Parathyroid adenoma (tissue), 2 donors: ENCODE results near the gene ADO.

Experiments
- H2AFZ ChIP-seq: fragments of 300-600 bp; sonication (generic); one replicate; pipeline ENCODE4 v1.7.0; 2017; ENCODE audit warnings: antibody characterized with exemption, mild to moderate bottlenecking
- H3K27ac ChIP-seq: fragments of 300-600 bp; sonication (generic); one replicate; pipeline ENCODE4 v1.7.0; 2017
- H3K27me3 ChIP-seq: fragments of 300-600 bp; sonication (generic); one replicate; pipeline ENCODE4 v1.7.0; 2017; ENCODE audit warnings: low read length; ENCODE audit not compliant: control insufficient read depth, insufficient read depth
- H3K36me3 ChIP-seq: fragments of 300-600 bp; sonication (generic); one replicate; pipeline ENCODE4 v1.7.0; 2017; ENCODE audit warnings: low read length; ENCODE audit not compliant: control insufficient read depth, insufficient read depth
- H3K4me1 ChIP-seq: fragments of 300-600 bp; sonication (generic); one replicate; pipeline ENCODE4 v1.7.0; 2017; ENCODE audit warnings: control low read depth
- H3K4me2 ChIP-seq: fragments of 300-600 bp; sonication (generic); one replicate; pipeline ENCODE4 v1.7.0; 2017; ENCODE audit warnings: low read length
- H3K4me3 ChIP-seq: fragments of 300-600 bp; sonication (generic); one replicate; pipeline ENCODE4 v1.7.0; 2017; ENCODE audit warnings: low read depth, low read length
- H3K79me2 ChIP-seq: fragments of 300-600 bp; sonication (generic); one replicate; pipeline ENCODE4 v1.7.0; 2017; ENCODE audit warnings: control low read depth
- H3K9ac ChIP-seq: fragments of 300-600 bp; sonication (generic); one replicate; pipeline ENCODE4 v1.7.0; 2017; ENCODE audit warnings: mild to moderate bottlenecking
- H3K9me3 ChIP-seq: fragments of 300-600 bp; sonication (generic); one replicate; pipeline ENCODE4 v1.7.0; 2017; ENCODE audit warnings: low read length; ENCODE audit not compliant: control insufficient read depth
- CTCF ChIP-seq: fragments of 300-600 bp; sonication (generic); IDR thresholded peaks from one replicate; pipeline ENCODE4 v1.7.0; 2017; ENCODE audit warnings: antibody characterized with exemption, mild to moderate bottlenecking
- donor health status: primary hyperparathyroidism.

Gene ADO

GRCh38 chr10:62806251-62806650 lies 1.7 kb downstream of the ADO start:
- Histone ChIP-seq H2AFZ (no peak overlapping the region), H3K9ac (no peak overlapping the region), H3K27ac (no peak overlapping the region), H3K79me2 (peaks cover 5% of the 10 kb centered on the region), H3K4me1 (no peaks in the 10 kb centered on the region), H3K4me2 (peak overlapping the region; percentile 32), H3K36me3 (no peaks in the 10 kb centered on the region), H3K4me3 (no peak overlapping the region), H3K27me3 (no peaks in the 10 kb centered on the region), H3K9me3 (no peaks in the 10 kb centered on the region)
- no peak for TF ChIP-seq CTCF

GRCh38 chr10:62810156-62810902 lies 5.8 kb downstream of the ADO start:
- no peak for TF ChIP-seq CTCF
- Histone ChIP-seq H3K9ac (no peak overlapping the region), H3K27me3 (peaks cover under 1% of the 10 kb centered on the region), H3K79me2 (peaks cover 5% of the 10 kb centered on the region), H3K4me3 (no peak overlapping the region), H3K9me3 (no peaks in the 10 kb centered on the region), H3K27ac (no peak overlapping the region), H3K4me1 (no peaks in the 10 kb centered on the region), H3K36me3 (no peaks in the 10 kb centered on the region), H3K4me2 (no peak overlapping the region), H2AFZ (no peak overlapping the region)

GRCh38 chr10:62811159-62811875 lies 6.8 kb downstream of the ADO start:
- TF ChIP-seq CTCF: no peak
- no peaks in the 10 kb centered on the region for H3K36me3 ChIP-seq
- H3K4me3 ChIP-seq: no peak overlapping the region
- H3K27me3 ChIP-seq: peaks cover 4% of the 10 kb centered on the region
- no peak overlapping the region for H3K4me2 ChIP-seq
- no peak overlapping the region for H3K9ac ChIP-seq
- no peak overlapping the region for H3K27ac ChIP-seq
- peaks cover 5% of the 10 kb centered on the region for H3K79me2 ChIP-seq
- H3K4me1 ChIP-seq: peaks cover 4% of the 10 kb centered on the region
- H2AFZ ChIP-seq: no peak overlapping the region
- H3K9me3 ChIP-seq: no peaks in the 10 kb centered on the region

GRCh38 chr10:62812672-62813439 lies 8.3 kb downstream of the ADO start:
- peaks cover 5% of the 10 kb centered on the region for H3K79me2 ChIP-seq
- no peak for TF ChIP-seq CTCF
- H3K4me1 ChIP-seq: peaks cover 4% of the 10 kb centered on the region
- no peak overlapping the region for H3K4me2 ChIP-seq
- H3K4me3 ChIP-seq: no peak overlapping the region
- no peaks in the 10 kb centered on the region for H3K36me3 ChIP-seq
- H3K27ac ChIP-seq: no peak overlapping the region
- H2AFZ ChIP-seq: no peak overlapping the region
- H3K9me3 ChIP-seq: no peaks in the 10 kb centered on the region
- peaks cover 4% of the 10 kb centered on the region for H3K27me3 ChIP-seq
- H3K9ac ChIP-seq: no peak overlapping the region
